Measurements from ENCODE around the gene MYO1D.

- no peak for TF ChIP-seq CTCF (IDR thresholded peaks at IDR 0.05 in 2 of 3, conservative IDR thresholded peaks at IDR 0.05 in 1 of 3; ENCODE audit: borderline replicate concordance in 1 of 3, insufficient read depth in 1 of 3, low read depth in 2 of 3, low read length in 2 of 3)
- no peak for TF ChIP-seq POLR2AphosphoS5 (IDR thresholded peaks at IDR 0.05; ENCODE audit: low read depth, low read length)
- no peak for TF ChIP-seq EZH2phosphoT487 (IDR thresholded peaks at IDR 0.05; ENCODE audit: borderline replicate concordance)
- TF ChIP-seq SP1 (IDR thresholded peaks at IDR 0.05; ENCODE audit: low read depth) = no peak
- no peak for TF ChIP-seq MAX (IDR thresholded peaks at IDR 0.05)
- no peak for TF ChIP-seq REST (IDR thresholded peaks at IDR 0.05; ENCODE audit: low read depth)
- TF ChIP-seq ATF3 (IDR thresholded peaks at IDR 0.05) = no peak
- TF ChIP-seq SIN3A (IDR thresholded peaks at IDR 0.05; ENCODE audit: low read depth) = no peak
- no peak for TF ChIP-seq POLR2A (IDR thresholded peaks at IDR 0.05; ENCODE audit: borderline replicate concordance, extremely low read depth, insufficient read depth, insufficient read length)
- TF ChIP-seq JUND (IDR thresholded peaks at IDR 0.05) = no peak
- no peak for TF ChIP-seq ZBTB33 (IDR thresholded peaks at IDR 0.05; ENCODE audit: extremely low read depth, insufficient replicate concordance, low read length)
These were observed 99.0 kb downstream of the MYO1D start for GRCh38 chr17:32777922-32778321.

All from HCT116 (cell line).